ENCODE results near the gene NCOR1.

NCOR1 gene

GRCh38 chr17:16025202-16025601 is 190.1 kb downstream of the NCOR1 start:
- DNase-seq: no peak

- no peak for DNase-seq
Observed at GRCh38 chr17:16023881-16024280, 191.5 kb downstream of the NCOR1 start.

GRCh38 chr17:16019347-16019746 is 196.0 kb downstream of the NCOR1 start:
- DNase-seq: no peak

GRCh38 chr17:16013943-16014407 is 201.4 kb downstream of the NCOR1 start:
- no peak for DNase-seq

- DNase-seq: no peak
Observed at GRCh38 chr17:16007439-16007838, 207.9 kb downstream of the NCOR1 start.

GRCh38 chr17:16005636-16006035 is 209.7 kb downstream of the NCOR1 start:
- DNase-seq: no peak

- DNase-seq: no peak
Observed at GRCh38 chr17:16003841-16004240, 211.5 kb downstream of the NCOR1 start.

- no peak for DNase-seq
Observed at GRCh38 chr17:16002708-16003260, 212.6 kb downstream of the NCOR1 start.

- no peak for DNase-seq
Observed at GRCh38 chr17:16001226-16001897, 214.0 kb downstream of the NCOR1 start.

- DNase-seq: no peak
Observed at GRCh38 chr17:15999974-16000827, 215.1 kb downstream of the NCOR1 start.

GRCh38 chr17:15999141-15999973 is 216.0 kb downstream of the NCOR1 start, which contains the start of the genes TTC19 and ZSWIM7:
TSS of gene TTC19 (plus strand) at chr17:15999824. CDS start at chr17:15999849, 25 bp downstream.
TSS of gene ZSWIM7 (minus strand) at chr17:15999704. CDS start at chr17:15999594, 110 bp downstream.
- peak; percentile 91 for DNase-seq

- DNase-seq: no peak
Observed at GRCh38 chr17:15998031-15998562, 217.2 kb downstream of the NCOR1 start.

GRCh38 chr17:15996322-15996721 is 219.0 kb downstream of the NCOR1 start:
- no peak for DNase-seq

GRCh38 chr17:15981646-15982580 is 233.4 kb downstream of the NCOR1 start:
- no peak for DNase-seq

- no peak for DNase-seq
Observed at GRCh38 chr17:15981208-15981607, 234.1 kb downstream of the NCOR1 start.

All from CD4-positive, alpha-beta T cell treated with Interferon gamma for 1 hour (primary cell).